Caco-2 (cell line): Measurements from ENCODE around the gene TMEM202. TPM values are rescaled to one million over a fixed set of nuclear protein-coding genes. Genes with fewer than 3 reads are reported as not detected.
"Not testable (repeated sequence)": the region's sequence is repeated elsewhere in the genome, so short reads cannot be mapped to it uniquely, and the experiment has no call there.

Source experiments
- BruUV-seq: library from RNA; stranded (reverse); fragments of 400-500 nt; replicated peaks from 2 replicates; lab custom pipeline; 2021; lab: Mats Ljungman, UMichigan
- CTCF ChIA-PET: fragments of 300-600 bp; sonication (Branson Sonifier 250); formaldehyde crosslinking; loops from one replicate; lab custom pipeline; 2022; ENCODE audit warnings: antibody characterized with exemption; lab: Charles Lee
- POLR2A ChIA-PET: fragments of 300-600 bp; sonication (Branson Sonifier 250); formaldehyde crosslinking; loops from one replicate; lab custom pipeline; 2022; ENCODE audit warnings: antibody characterized with exemption; lab: Charles Lee
- DNase-seq, 2 experiments: peaks; one replicate each; pipeline versions ENCODE4 v3.0.0 to v3.0.0-alpha.2; 2020 to 2022
- H3K27me3 ChIP-seq: replicated peaks from 2 replicates; pipeline ENCODE4 v1.6.0; 2011; ENCODE audit warnings: low read length; ENCODE audit not compliant: control insufficient read depth, insufficient read depth
- H3K36me3 ChIP-seq: 2 replicates; pipeline ENCODE4 v1.5.1; 2011; ENCODE audit warnings: low read length; ENCODE audit not compliant: control insufficient read depth, insufficient read depth
- H3K4me1 ChIP-seq: fragments of 250-450 bp; sonication (Bioruptor Pico); 2 replicates; pipeline ENCODE4 v1.5.1; 2020; ENCODE audit warnings: mild to moderate bottlenecking
- H3K4me3 ChIP-seq: 2 replicates; pipeline ENCODE4 v1.5.1; 2011; ENCODE audit warnings: low read depth, mild to moderate bottlenecking, control low read depth, low read length
- H3K9me3 ChIP-seq: fragments of 250-450 bp; sonication (Bioruptor Pico); 2 replicates; pipeline ENCODE4 v1.5.1; 2020; ENCODE audit warnings: mild to moderate bottlenecking, moderate library complexity
- H3K27ac Mint-ChIP-seq: one replicate; pipeline ENCODE4 v1.8.0; 2022; ENCODE audit warnings: mixed read lengths; ENCODE audit not compliant: unreplicated experiment
- H3K27me3 Mint-ChIP-seq: one replicate; pipeline ENCODE4 v1.8.0; 2022; ENCODE audit warnings: mixed read lengths; ENCODE audit not compliant: insufficient read depth, unreplicated experiment
- H3K36me3 Mint-ChIP-seq: one replicate; pipeline ENCODE4 v1.8.0; 2022; ENCODE audit warnings: mild to moderate bottlenecking, mixed read lengths; ENCODE audit not compliant: insufficient read depth, unreplicated experiment
- H3K4me1 Mint-ChIP-seq: one replicate; pipeline ENCODE4 v1.8.0; 2022; ENCODE audit warnings: low read depth, mixed read lengths; ENCODE audit not compliant: unreplicated experiment
- H3K4me3 Mint-ChIP-seq: one replicate; pipeline ENCODE4 v1.8.0; 2022; ENCODE audit warnings: mild to moderate bottlenecking, moderate library complexity, mixed read lengths; ENCODE audit not compliant: unreplicated experiment
- H3K9me3 Mint-ChIP-seq: one replicate; pipeline ENCODE4 v1.8.0; 2022; ENCODE audit warnings: mixed read lengths; ENCODE audit not compliant: unreplicated experiment
- CTCF ChIP-seq, 2 experiments: fragments of 200-600 bp in 1 of 2; IDR thresholded peaks; 1 replicate in 1 of 2; 2 replicates in 1 of 2; pipeline versions ENCODE4 v1.5.1 to v1.8.0; 2011 to 2022; ENCODE audit warnings: antibody characterized with exemption in 1 of 2, control low read depth in 1 of 2, inconsistent platforms in 1 of 2, low read depth in 1 of 2, low read length in 1 of 2, mild to moderate bottlenecking in 1 of 2, moderate library complexity in 1 of 2; ENCODE audit not compliant: insufficient read depth in 1 of 2, severe bottlenecking in 1 of 2, unreplicated experiment in 1 of 2
- intact Hi-C: fragments of 100-400 bp; cut with micrococcal nuclease; formaldehyde crosslinking; loops from one replicate; pipeline ENCODE4 v1.10.0; 2022; ENCODE audit not compliant: unreplicated experiment
- total RNA-seq: library from RNA; stranded (reverse); gene quantifications from 2 replicates; pipeline ENCODE4 v1.2.3, GENCODE V29; 2022

TMEM202 gene
- total RNA-seq, 1 experiment from 2014 or later, result not detected

GRCh38 chr15:72375846-72376581, 22.1 kb upstream of the TMEM202 start, which contains the start of gene HEXA:
HEXA (minus strand) TSS chr15:72376014; CDS start chr15:72375972, 42 bp downstream.
- peaks cover 11% of the 10 kb centered on the region; the same call in 1 of the 2 replicates for H3K4me1 ChIP-seq
- H3K9me3 Mint-ChIP-seq, result no peaks in the 10 kb centered on the region
- no peaks in the 10 kb centered on the region for H3K9me3 ChIP-seq
- no peaks in the 10 kb centered on the region for H3K27me3 Mint-ChIP-seq
- H3K27me3 ChIP-seq, result no peaks in the 10 kb centered on the region
- H3K4me3 ChIP-seq, result peak within 1 kb of the TSS; percentile 92
- H3K36me3 ChIP-seq, result no peaks in the 10 kb centered on the region
- H3K27ac Mint-ChIP-seq, result peak within 1 kb of the TSS; percentile 88
- H3K4me1 Mint-ChIP-seq, result peaks cover 13% of the 10 kb centered on the region
- H3K4me3 Mint-ChIP-seq, result peak within 1 kb of the TSS; percentile 89
- TF ChIP-seq CTCF (IDR thresholded peaks at IDR 0.05; ENCODE audit: insufficient read depth in 1 of 2, low read depth in 1 of 2, low read length in 1 of 2, severe bottlenecking in 1 of 2, unreplicated experiment in 1 of 2), result no peak
- DNase-seq, result peak; percentile 98 to 99
- BruUV-seq, result TSS peak; percentile 88
- H3K36me3 Mint-ChIP-seq, result peaks cover 20% of the 10 kb centered on the region
- ChIA-PET POLR2A (interaction anchor here (0.7 to 1.9 kb wide), 2 partner anchors 59 to 98 kb away, joined by 3 to 6 read pairs; partner anchors contain the start of gene ARIH1), CTCF (interaction anchor here (0.9 kb wide), 1 partner anchor 63 kb away, joined by 3 read pairs; no protein-coding TSS in a partner anchor)
- intact Hi-C loops, result loop anchor here (1.0 kb wide), 1 partner anchor 97 kb away; no protein-coding TSS in a partner anchor

GRCh38 chr15:72377331-72377730, 20.8 kb upstream of the TMEM202 start:
- Histone ChIP-seq H3K9me3 (no peaks in the 10 kb centered on the region), H3K36me3 (no peaks in the 10 kb centered on the region), H3K27me3 (no peaks in the 10 kb centered on the region), H3K4me1 (peaks cover 16% of the 10 kb centered on the region; the same call in 1 of the 2 replicates), H3K4me3 (no peak overlapping the region)
- no peak for DNase-seq
- Mint-ChIP-seq H3K27ac (no peak overlapping the region), H3K36me3 (peaks cover 17% of the 10 kb centered on the region), H3K9me3 (no peaks in the 10 kb centered on the region), H3K27me3 (no peaks in the 10 kb centered on the region), H3K4me1 (peaks cover 16% of the 10 kb centered on the region), H3K4me3 (no peak overlapping the region)
- no peak for TF ChIP-seq CTCF (IDR thresholded peaks at IDR 0.05; ENCODE audit: insufficient read depth in 1 of 2, low read depth in 1 of 2, low read length in 1 of 2, severe bottlenecking in 1 of 2, unreplicated experiment in 1 of 2)
- BruUV-seq, result no TSS peak
- POLR2A ChIA-PET, result no interaction called here
- CTCF ChIA-PET, result no interaction called here
- intact Hi-C loops, result no loop called here

- H3K4me1 ChIP-seq, result peaks cover 16% of the 10 kb centered on the region; the same call in 1 of the 2 replicates
- H3K4me3 ChIP-seq, POLR2A ChIA-PET, BruUV-seq, H3K9me3 Mint-ChIP-seq, H3K4me3 Mint-ChIP-seq, DNase-seq, H3K9me3 ChIP-seq, H3K36me3 ChIP-seq, H3K27me3 ChIP-seq, intact Hi-C loops, CTCF ChIA-PET, H3K27ac Mint-ChIP-seq: not testable (repeated sequence)
- Mint-ChIP-seq H3K27me3 (peaks cover 11% of the 10 kb centered on the region), H3K4me1 (peaks cover 16% of the 10 kb centered on the region), H3K36me3 (peaks cover 17% of the 10 kb centered on the region)
Measured at GRCh38 chr15:72379106-72379505, 19.0 kb upstream of the TMEM202 start.
